HTR-8/SVneo (cell line): ENCODE measurements around the gene SMAD5.

Source experiments
- DNase-seq: peaks from one replicate; pipeline ENCODE4 v3.0.0; 2011; ENCODE audit warnings: low spot score, mixed read lengths; ENCODE audit not compliant: insufficient read length
- FAIRE-seq: peaks from 2 replicates; lab custom pipeline; 2011; peaks lifted over from hg19 to GRCh38; lab: Jason Lieb, UNC

The SMAD5 gene

GRCh38 chr5:136114414-136115125, 18.1 kb upstream of the SMAD5 start:
- no peak for FAIRE-seq
- no peak for DNase-seq

GRCh38 chr5:136115183-136115865, 17.3 kb upstream of the SMAD5 start:
- FAIRE-seq, result no peak

GRCh38 chr5:136120529-136120928, 12.1 kb upstream of the SMAD5 start:
- no peak for DNase-seq
- FAIRE-seq, result no peak

More at GRCh38 chr5:136115183-136115865, 17.3 kb upstream of the SMAD5 start:
- no peak for DNase-seq

GRCh38 chr5:136123236-136123768, 9.3 kb upstream of the SMAD5 start:
- no peak for FAIRE-seq
- no peak for DNase-seq

GRCh38 chr5:136127560-136127959, 5.1 kb upstream of the SMAD5 start:
- DNase-seq (no peak), FAIRE-seq (no peak)

GRCh38 chr5:136128481-136128880, 4.2 kb upstream of the SMAD5 start:
- DNase-seq (no peak), FAIRE-seq (no peak)

- FAIRE-seq (no peak), DNase-seq (no peak)
Measured at GRCh38 chr5:136129445-136129844, 3.2 kb upstream of the SMAD5 start.

GRCh38 chr5:136130581-136130980, 2.1 kb upstream of the SMAD5 start:
- DNase-seq, result no peak
- FAIRE-seq, result no peak

GRCh38 chr5:136132087-136132486, 558 bp upstream of the SMAD5 start:
- DNase-seq, result peak; percentile 22
- no peak for FAIRE-seq

GRCh38 chr5:136133222-136133921, 727 bp downstream of the SMAD5 start:
- DNase-seq (peak; percentile 22), FAIRE-seq (no peak)

GRCh38 chr5:136133922-136134379, 1.3 kb downstream of the SMAD5 start:
- FAIRE-seq (no peak), DNase-seq (no peak)

GRCh38 chr5:136134653-136135052, 2.0 kb downstream of the SMAD5 start:
- FAIRE-seq (no peak), DNase-seq (no peak)

GRCh38 chr5:136135536-136135935, 2.9 kb downstream of the SMAD5 start:
- DNase-seq, result no peak

GRCh38 chr5:136137497-136138220, 5.0 kb downstream of the SMAD5 start:
- FAIRE-seq (no peak), DNase-seq (no peak)

More at GRCh38 chr5:136135536-136135935, 2.9 kb downstream of the SMAD5 start:
- FAIRE-seq, result no peak

GRCh38 chr5:136141561-136141960, 8.9 kb downstream of the SMAD5 start:
- DNase-seq (no peak), FAIRE-seq (no peak)

GRCh38 chr5:136143312-136143711, 10.7 kb downstream of the SMAD5 start:
- FAIRE-seq, result no peak
- DNase-seq, result no peak

- no peak for DNase-seq
- no peak for FAIRE-seq
Measured at GRCh38 chr5:136143763-136144162, 11.1 kb downstream of the SMAD5 start.

GRCh38 chr5:136145030-136145429, 12.4 kb downstream of the SMAD5 start:
- FAIRE-seq, result no peak
- no peak for DNase-seq

GRCh38 chr5:136146201-136146600, 13.6 kb downstream of the SMAD5 start:
- DNase-seq (no peak), FAIRE-seq (no peak)

GRCh38 chr5:136147632-136148031, 15.0 kb downstream of the SMAD5 start:
- DNase-seq, result no peak
- FAIRE-seq, result no peak
